ENCODE measurements around the gene UGT1A9.

DNA sequence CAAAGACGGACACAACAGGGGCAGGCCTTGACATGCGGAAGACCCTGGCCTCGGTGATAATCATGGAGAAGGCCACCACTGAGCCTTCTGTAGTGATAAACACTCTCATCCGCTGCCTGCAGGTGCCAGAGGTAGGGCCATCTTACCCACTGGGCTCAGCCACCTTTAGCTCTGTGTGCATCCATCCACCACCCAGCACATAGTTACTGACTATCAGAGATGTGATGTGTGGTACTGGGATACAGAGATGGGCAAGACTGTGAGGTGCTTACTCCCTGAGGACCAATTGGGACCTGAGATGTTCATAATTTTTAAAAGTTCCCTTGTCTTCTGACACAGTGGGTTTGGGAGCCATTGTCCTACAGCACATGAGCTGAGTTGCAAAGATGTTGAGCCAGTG is 108.0 kb downstream of the UGT1A9 start:
- TF ChIP-seq SUZ12 (IDR thresholded peaks at IDR 0.05; ENCODE audit: unreplicated experiment) (no peak), CTCF (IDR thresholded peaks at IDR 0.05 in 2 of 3, conservative IDR thresholded peaks at IDR 0.05 in 1 of 3; ENCODE audit: control insufficient read depth in 2 of 3, extremely low read depth in 1 of 3, insufficient read depth in 1 of 3, low read depth in 3 of 3, low read length in 3 of 3) (no peak)
- TF ChIP-seq, protein P1, sequence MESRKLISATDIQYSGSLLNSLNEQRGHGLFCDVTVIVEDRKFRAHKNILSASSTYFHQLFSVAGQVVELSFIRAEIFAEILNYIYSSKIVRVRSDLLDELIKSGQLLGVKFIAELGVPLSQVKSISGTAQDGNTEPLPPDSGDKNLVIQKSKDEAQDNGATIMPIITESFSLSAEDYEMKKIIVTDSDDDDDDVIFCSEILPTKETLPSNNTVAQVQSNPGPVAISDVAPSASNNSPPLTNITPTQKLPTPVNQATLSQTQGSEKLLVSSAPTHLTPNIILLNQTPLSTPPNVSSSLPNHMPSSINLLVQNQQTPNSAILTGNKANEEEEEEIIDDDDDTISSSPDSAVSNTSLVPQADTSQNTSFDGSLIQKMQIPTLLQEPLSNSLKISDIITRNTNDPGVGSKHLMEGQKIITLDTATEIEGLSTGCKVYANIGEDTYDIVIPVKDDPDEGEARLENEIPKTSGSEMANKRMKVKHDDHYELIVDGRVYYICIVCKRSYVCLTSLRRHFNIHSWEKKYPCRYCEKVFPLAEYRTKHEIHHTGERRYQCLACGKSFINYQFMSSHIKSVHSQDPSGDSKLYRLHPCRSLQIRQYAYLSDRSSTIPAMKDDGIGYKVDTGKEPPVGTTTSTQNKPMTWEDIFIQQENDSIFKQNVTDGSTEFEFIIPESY (IDR thresholded peaks at IDR 0.05): no peak
